Liver (tissue), 9 donors: Measurements from ENCODE around the gene YIPF2. TPM values are rescaled to one million over a fixed set of nuclear protein-coding genes. Genes with fewer than 3 reads are reported as not detected.

Experiments
- DNase-seq: peaks from one replicate; pipeline ENCODE4 v3.0.0-alpha.2; 2017; ENCODE audit warnings: low spot score
- H3K27ac ChIP-seq, 2 donors: one replicate each; pipeline ENCODE4 v1.7.0; 2013; ENCODE audit warnings: inconsistent platforms in 2 of 2, low read length in 2 of 2, control low read depth in 1 of 2, low read depth in 1 of 2, mild to moderate bottlenecking in 1 of 2
- H3K27me3 ChIP-seq, 4 donors: one replicate each; pipeline versions ENCODE4 v1.6.1 to v1.7.0; 2013; ENCODE audit warnings: low read length in 3 of 4, inconsistent platforms in 1 of 4, mild to moderate bottlenecking in 1 of 4, moderate library complexity in 1 of 4; ENCODE audit not compliant: control insufficient read depth in 4 of 4, insufficient read depth in 4 of 4
- H3K36me3 ChIP-seq, 4 donors: one replicate each; pipeline versions ENCODE4 v1.6.1 to v1.7.0; 2013; ENCODE audit warnings: low read length in 3 of 4, mild to moderate bottlenecking in 3 of 4, low read depth in 1 of 4, moderate library complexity in 1 of 4; ENCODE audit not compliant: control insufficient read depth in 4 of 4, insufficient read depth in 3 of 4
- H3K4me1 ChIP-seq, 4 donors: one replicate each; pipeline versions ENCODE4 v1.6.1 to v1.7.0; 2013; ENCODE audit warnings: low read length in 3 of 4, mild to moderate bottlenecking in 3 of 4, moderate library complexity in 1 of 4; ENCODE audit not compliant: control insufficient read depth in 4 of 4, insufficient read depth in 4 of 4
- H3K4me3 ChIP-seq, 3 donors: one replicate each; pipeline versions ENCODE4 v1.6.1 to v1.7.0; 2013; ENCODE audit warnings: low read length in 3 of 3, control low read depth in 1 of 3, low read depth in 1 of 3, mild to moderate bottlenecking in 1 of 3
- H3K9ac ChIP-seq, 2 donors: one replicate each; pipeline ENCODE4 v1.7.0; 2013; ENCODE audit warnings: low read length in 2 of 2, mild to moderate bottlenecking in 2 of 2, moderate library complexity in 2 of 2, control low read depth in 1 of 2, low read depth in 1 of 2
- H3K9me3 ChIP-seq, 4 donors: one replicate each; pipeline versions ENCODE4 v1.6.1 to v1.7.0; 2013; ENCODE audit warnings: low read length in 3 of 4; ENCODE audit not compliant: control insufficient read depth in 4 of 4
- EGR1 ChIP-seq, 2 donors: IDR thresholded peaks; 2 replicates each; pipeline ENCODE4 v1.6.1; 2016 to 2018; ENCODE audit warnings: antibody characterized with exemption in 2 of 2, low read depth in 2 of 2
- FOXA1 ChIP-seq: IDR thresholded peaks from 2 replicates; pipeline ENCODE4 v1.6.1; 2016; ENCODE audit warnings: antibody characterized with exemption
- FOXA2 ChIP-seq: IDR thresholded peaks from 2 replicates; pipeline ENCODE4 v1.6.1; 2016; ENCODE audit warnings: antibody characterized with exemption
- GABPA ChIP-seq, 2 donors: IDR thresholded peaks in 1 of 2; conservative IDR thresholded peaks in 1 of 2; 2 replicates each; pipeline ENCODE4 v1.6.1; 2016; ENCODE audit warnings: antibody characterized with exemption in 2 of 2, mild to moderate bottlenecking in 1 of 2, moderate library complexity in 1 of 2
- HNF4A ChIP-seq, 2 donors: conservative IDR thresholded peaks; 2 replicates each; pipeline ENCODE4 v1.6.1; 2016; ENCODE audit warnings: antibody characterized with exemption in 2 of 2, mild to moderate bottlenecking in 2 of 2
- HNF4G ChIP-seq: IDR thresholded peaks from 2 replicates; pipeline ENCODE4 v1.6.1; 2016; ENCODE audit warnings: antibody characterized with exemption
- JUND ChIP-seq, 2 donors: IDR thresholded peaks; 2 replicates each; pipeline ENCODE4 v1.6.1; 2016; ENCODE audit warnings: antibody characterized with exemption in 2 of 2
- RAD21 ChIP-seq, 2 donors: IDR thresholded peaks; 2 replicates each; pipeline ENCODE4 v1.6.1; 2016; ENCODE audit warnings: antibody characterized with exemption in 2 of 2, mild to moderate bottlenecking in 2 of 2
- RXRA ChIP-seq, 2 donors: IDR thresholded peaks; 2 replicates each; pipeline ENCODE4 v1.6.1; 2017 to 2018; ENCODE audit warnings: antibody characterized with exemption in 2 of 2, mild to moderate bottlenecking in 1 of 2
- SP1 ChIP-seq: IDR thresholded peaks from 2 replicates; pipeline ENCODE4 v1.6.1; 2018; ENCODE audit warnings: antibody characterized with exemption, mild to moderate bottlenecking
- TAF1 ChIP-seq: conservative IDR thresholded peaks from 2 replicates; pipeline ENCODE4 v1.6.1; 2016; ENCODE audit warnings: antibody characterized with exemption, mild to moderate bottlenecking
- YY1 ChIP-seq: IDR thresholded peaks from 2 replicates; pipeline ENCODE4 v1.6.1; 2016; ENCODE audit warnings: antibody characterized with exemption, mild to moderate bottlenecking
- WGBS: extraction: QIAGEN DNeasy Blood & Tissue Kit; methylation state at CpG from one replicate; pipeline ENCODE4 v1.1.7; 2013; 5-methylcytosine and 5-hydroxymethylcytosine counted together
- polyA plus RNA-seq, 2 donors: library from polyadenylated mRNA; stranded (reverse) in 1 of 2; unstranded in 1 of 2; fragments of 200-250 nt in 1 of 2; fragments of >200 nt in 1 of 2; fragmentation: Nextera tagmentation in 1 of 2; extraction: Ambion mirVana in 1 of 2; gene quantifications; one replicate each; pipeline versions ENCODE4 v1.2.1 to v1.2.3, GENCODE V29; 2013 to 2015
- total RNA-seq, 2 donors: library from RNA; depleted of rRNA; stranded (reverse); fragments of >200 nt; gene quantifications; one replicate each; pipeline ENCODE4 v1.2.3, GENCODE V29; 2014
- TF ChIP-seq, protein P1 (sequence below): fragments of 150-350 bp; IDR thresholded peaks from 2 replicates; pipeline ENCODE4 v1.5.1; 2017; ENCODE audit warnings: improper control_type of control experiment, low read depth, low read length; ENCODE audit not compliant: missing input control
- TF ChIP-seq, protein P2 (sequence below): IDR thresholded peaks from 2 replicates; pipeline ENCODE4 v1.6.1; 2016; ENCODE audit warnings: antibody characterized with exemption
- TF ChIP-seq, protein P3 (sequence below): IDR thresholded peaks from 2 replicates; pipeline ENCODE4 v1.6.1; 2016; ENCODE audit warnings: antibody characterized with exemption
- TF ChIP-seq, protein P4 (sequence below): IDR thresholded peaks from 2 replicates; pipeline ENCODE4 v1.6.1; 2016; ENCODE audit warnings: antibody characterized with exemption
- TF ChIP-seq, protein P5 (sequence below): IDR thresholded peaks from 2 replicates; pipeline ENCODE4 v1.6.1; 2016; ENCODE audit warnings: antibody characterized with exemption, mild to moderate bottlenecking
- donor health status: healthy.
- donor health status: healthy.
- donor health status: healthy.
- donor health status: healthy.
- donor health status: healthy.

Gene YIPF2
- total and polyA plus RNA-seq, 4 donors: 13.2 to 37.4 (median 35.8) TPM

DNA sequence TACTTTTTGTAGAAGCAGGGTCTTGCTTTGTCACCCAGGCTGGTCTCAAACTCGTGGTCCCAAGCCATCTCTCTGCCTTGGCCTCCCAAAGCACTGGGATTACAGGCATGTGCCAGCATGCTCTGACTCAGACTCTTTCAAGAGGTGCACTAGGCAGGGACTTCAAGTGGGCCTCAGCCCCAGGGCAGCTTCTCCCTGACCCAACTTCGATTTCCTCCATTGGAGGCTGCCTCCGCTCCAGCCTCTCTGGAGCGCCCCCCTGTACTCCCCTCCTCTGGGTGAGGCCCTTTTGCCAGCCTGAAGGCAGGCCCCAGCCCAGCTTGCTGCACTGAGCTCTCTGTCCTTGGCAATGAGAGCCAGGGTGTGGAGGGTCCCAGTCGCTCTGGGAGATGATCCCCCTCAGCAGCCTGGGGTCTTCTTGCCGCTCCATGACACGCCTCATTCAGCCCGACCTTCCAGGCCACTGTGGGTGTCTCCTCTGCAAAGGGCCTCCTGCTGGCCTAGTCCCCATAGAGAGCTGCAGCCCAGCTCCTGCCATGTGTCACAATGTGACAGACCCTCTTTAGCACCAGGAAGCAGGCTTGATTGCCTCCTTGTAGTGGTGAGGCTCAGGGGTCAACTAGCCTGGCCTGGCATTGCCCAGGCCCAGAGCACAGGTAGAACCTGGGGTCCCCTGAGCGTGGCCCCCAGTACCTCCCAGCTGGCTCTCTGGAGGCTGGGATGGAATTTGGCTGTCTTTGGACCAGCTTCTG, 40.6 kb downstream of the YIPF2 start:
- H3K27ac ChIP-seq: no peak overlapping the region
- H3K9ac ChIP-seq: no peak overlapping the region
- no peak for DNase-seq
- H3K4me3 ChIP-seq: no peak overlapping the region
- no peaks in the 10 kb centered on the region for H3K27me3 ChIP-seq
- peaks cover 0 to 5% (median 0%) of the 10 kb centered on the region in 4 donors for H3K4me1 ChIP-seq
- no peaks in the 10 kb centered on the region for H3K36me3 ChIP-seq
- no peaks in the 10 kb centered on the region for H3K9me3 ChIP-seq
- WGBS: 91% methylated on average over 9 of the region's 9 CpGs
- TF ChIP-seq, protein P1, sequence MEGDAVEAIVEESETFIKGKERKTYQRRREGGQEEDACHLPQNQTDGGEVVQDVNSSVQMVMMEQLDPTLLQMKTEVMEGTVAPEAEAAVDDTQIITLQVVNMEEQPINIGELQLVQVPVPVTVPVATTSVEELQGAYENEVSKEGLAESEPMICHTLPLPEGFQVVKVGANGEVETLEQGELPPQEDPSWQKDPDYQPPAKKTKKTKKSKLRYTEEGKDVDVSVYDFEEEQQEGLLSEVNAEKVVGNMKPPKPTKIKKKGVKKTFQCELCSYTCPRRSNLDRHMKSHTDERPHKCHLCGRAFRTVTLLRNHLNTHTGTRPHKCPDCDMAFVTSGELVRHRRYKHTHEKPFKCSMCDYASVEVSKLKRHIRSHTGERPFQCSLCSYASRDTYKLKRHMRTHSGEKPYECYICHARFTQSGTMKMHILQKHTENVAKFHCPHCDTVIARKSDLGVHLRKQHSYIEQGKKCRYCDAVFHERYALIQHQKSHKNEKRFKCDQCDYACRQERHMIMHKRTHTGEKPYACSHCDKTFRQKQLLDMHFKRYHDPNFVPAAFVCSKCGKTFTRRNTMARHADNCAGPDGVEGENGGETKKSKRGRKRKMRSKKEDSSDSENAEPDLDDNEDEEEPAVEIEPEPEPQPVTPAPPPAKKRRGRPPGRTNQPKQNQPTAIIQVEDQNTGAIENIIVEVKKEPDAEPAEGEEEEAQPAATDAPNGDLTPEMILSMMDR: no peak
- TF ChIP-seq FOXA2: no peak
- TF ChIP-seq FOXA1: no peak
- TF ChIP-seq HNF4G: no peak
- TF ChIP-seq JUND (IDR thresholded peaks at IDR 0.05): no peak
- no peak for TF ChIP-seq HNF4A (conservative IDR thresholded peaks at IDR 0.05)
- TF ChIP-seq, protein P2, sequence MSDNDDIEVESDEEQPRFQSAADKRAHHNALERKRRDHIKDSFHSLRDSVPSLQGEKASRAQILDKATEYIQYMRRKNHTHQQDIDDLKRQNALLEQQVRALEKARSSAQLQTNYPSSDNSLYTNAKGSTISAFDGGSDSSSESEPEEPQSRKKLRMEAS: no peak
- no peak for TF ChIP-seq EGR1 (IDR thresholded peaks at IDR 0.05; ENCODE audit: low read depth in 2 of 2)
- TF ChIP-seq RAD21 (IDR thresholded peaks at IDR 0.05): no peak
- TF ChIP-seq RXRA (IDR thresholded peaks at IDR 0.05): no peak
- no peak for TF ChIP-seq SP1
- TF ChIP-seq, protein P3, sequence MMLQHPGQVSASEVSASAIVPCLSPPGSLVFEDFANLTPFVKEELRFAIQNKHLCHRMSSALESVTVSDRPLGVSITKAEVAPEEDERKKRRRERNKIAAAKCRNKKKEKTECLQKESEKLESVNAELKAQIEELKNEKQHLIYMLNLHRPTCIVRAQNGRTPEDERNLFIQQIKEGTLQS: no peak
- TF ChIP-seq, protein P4, sequence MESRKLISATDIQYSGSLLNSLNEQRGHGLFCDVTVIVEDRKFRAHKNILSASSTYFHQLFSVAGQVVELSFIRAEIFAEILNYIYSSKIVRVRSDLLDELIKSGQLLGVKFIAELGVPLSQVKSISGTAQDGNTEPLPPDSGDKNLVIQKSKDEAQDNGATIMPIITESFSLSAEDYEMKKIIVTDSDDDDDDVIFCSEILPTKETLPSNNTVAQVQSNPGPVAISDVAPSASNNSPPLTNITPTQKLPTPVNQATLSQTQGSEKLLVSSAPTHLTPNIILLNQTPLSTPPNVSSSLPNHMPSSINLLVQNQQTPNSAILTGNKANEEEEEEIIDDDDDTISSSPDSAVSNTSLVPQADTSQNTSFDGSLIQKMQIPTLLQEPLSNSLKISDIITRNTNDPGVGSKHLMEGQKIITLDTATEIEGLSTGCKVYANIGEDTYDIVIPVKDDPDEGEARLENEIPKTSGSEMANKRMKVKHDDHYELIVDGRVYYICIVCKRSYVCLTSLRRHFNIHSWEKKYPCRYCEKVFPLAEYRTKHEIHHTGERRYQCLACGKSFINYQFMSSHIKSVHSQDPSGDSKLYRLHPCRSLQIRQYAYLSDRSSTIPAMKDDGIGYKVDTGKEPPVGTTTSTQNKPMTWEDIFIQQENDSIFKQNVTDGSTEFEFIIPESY: no peak
- TF ChIP-seq YY1: no peak
- no peak for TF ChIP-seq GABPA (IDR thresholded peaks at IDR 0.05 in 1 of 2, conservative IDR thresholded peaks at IDR 0.05 in 1 of 2)
- no peak for TF ChIP-seq TAF1
- TF ChIP-seq, protein P5, sequence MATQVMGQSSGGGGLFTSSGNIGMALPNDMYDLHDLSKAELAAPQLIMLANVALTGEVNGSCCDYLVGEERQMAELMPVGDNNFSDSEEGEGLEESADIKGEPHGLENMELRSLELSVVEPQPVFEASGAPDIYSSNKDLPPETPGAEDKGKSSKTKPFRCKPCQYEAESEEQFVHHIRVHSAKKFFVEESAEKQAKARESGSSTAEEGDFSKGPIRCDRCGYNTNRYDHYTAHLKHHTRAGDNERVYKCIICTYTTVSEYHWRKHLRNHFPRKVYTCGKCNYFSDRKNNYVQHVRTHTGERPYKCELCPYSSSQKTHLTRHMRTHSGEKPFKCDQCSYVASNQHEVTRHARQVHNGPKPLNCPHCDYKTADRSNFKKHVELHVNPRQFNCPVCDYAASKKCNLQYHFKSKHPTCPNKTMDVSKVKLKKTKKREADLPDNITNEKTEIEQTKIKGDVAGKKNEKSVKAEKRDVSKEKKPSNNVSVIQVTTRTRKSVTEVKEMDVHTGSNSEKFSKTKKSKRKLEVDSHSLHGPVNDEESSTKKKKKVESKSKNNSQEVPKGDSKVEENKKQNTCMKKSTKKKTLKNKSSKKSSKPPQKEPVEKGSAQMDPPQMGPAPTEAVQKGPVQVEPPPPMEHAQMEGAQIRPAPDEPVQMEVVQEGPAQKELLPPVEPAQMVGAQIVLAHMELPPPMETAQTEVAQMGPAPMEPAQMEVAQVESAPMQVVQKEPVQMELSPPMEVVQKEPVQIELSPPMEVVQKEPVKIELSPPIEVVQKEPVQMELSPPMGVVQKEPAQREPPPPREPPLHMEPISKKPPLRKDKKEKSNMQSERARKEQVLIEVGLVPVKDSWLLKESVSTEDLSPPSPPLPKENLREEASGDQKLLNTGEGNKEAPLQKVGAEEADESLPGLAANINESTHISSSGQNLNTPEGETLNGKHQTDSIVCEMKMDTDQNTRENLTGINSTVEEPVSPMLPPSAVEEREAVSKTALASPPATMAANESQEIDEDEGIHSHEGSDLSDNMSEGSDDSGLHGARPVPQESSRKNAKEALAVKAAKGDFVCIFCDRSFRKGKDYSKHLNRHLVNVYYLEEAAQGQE: no peak
